Measurements from ENCODE around the gene ME3.
"Not testable (repeated sequence)": the region's sequence is repeated elsewhere in the genome, so short reads cannot be mapped to it uniquely, and the experiment has no call there.

ME3 gene

DNA sequence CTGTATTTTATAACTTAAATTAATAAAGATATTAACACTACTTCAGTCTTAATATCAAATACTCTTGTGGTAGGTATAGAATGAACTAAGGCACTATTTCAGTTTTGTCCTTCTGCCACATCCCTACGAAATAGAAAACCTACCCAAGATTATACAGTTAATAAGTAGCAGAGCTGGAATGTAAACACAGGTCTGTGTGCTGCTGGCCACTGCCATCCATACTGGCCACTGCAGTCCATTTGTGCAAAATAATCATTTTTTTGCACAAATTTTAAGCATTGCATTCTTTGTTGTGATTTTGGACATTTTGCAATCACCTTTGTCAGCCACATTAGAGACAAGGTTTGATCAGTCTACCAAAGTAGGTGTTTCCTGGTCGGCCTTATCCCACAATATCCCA, 91.9 kb downstream of the ME3 start:
- DNase-seq, result no peak

DNA sequence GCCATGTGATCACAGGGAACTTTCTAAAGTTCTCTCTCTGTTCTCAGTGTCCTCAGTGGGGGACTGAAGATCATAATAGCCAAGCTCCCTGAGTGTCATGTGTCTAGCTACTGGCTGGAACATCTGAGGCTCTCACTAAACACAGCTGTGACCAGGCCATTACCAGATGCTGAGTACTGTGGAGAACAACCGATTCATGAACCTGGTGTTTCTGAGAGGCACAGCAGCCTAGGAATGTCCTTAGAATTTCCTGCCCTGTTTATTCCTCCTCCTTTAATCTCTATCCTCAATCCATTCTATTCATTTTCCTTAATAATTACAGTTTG, 93.0 kb downstream of the ME3 start:
- no peak for DNase-seq

- no peak for DNase-seq
These were observed 93.5 kb downstream of the ME3 start for GRCh38 chr11:86578727-86579405.

DNA sequence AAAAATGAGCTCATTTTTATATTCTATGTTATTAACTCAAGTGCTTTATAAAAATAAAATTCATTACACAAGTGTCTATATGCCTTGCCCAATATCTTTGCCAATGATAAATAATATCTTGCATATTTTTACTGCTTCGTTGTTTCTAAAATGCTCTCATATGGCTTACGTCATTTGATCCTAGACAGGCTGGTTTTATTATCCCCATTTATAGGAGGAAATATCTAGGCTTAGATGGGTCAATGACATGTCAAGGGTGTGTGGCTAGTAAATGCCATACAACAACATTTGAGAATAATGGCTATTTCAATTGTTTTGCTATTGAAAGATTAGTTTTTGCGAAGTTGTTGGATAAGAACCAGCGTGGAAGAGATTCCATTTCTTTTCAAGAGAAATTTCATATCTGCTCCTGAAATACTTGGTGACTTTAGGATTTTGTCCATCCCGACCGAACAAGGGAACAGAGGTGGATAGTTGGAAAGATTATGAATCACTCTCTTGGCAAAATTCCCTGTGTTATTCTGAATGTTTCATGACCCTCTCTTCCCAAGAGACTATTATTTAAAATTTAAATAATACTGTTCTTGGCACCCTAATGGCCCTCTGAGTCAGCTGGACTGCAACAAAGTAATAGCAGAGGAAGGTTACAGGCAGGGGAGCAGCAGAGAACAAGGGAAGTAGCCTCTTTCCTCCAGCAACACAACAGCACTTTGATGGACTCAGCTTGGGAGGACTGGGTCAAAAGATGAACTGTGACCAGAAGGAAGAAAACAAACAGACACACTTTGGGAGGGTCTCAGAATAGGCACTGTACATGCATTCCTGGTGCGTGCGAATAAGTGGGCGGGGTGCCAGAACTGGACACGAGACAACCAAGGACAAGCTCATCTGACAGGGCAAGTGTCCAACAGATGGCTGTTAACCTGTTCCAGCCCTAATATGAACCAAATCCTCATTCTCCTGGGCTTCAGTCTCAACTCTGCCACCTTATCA, 94.5 kb downstream of the ME3 start:
- DNase-seq, result no peak

DNA sequence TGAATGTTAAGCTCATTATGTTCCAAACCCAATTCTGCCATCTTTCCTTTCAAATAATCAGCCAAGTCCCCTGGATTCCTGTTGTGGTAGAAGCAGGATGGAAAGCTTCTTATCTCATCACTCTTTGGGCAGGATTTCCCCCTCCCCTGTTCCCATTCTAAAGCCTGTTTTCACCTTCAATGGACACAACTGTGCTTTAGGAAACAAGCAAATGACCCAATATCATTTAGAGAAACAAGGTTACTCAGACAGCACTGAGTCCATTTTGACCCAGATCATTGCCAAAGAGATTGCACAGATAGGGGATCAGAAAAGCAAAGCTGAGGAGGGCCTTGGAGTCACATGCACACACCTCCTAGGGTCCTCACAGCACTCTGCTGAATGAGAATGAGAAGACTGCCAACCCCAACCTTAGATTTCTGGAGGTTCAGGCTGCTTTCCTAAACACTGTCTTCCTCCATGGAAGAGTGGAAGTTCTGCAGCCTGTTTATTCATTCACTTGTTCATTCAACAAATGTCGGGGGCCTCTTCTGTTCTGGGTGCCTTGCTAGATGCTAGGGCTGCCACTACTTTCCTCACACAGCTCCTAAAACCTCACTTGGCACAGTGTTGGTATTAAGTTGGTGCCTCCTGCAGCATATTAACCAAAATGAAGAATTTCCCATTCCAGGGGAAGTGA, 95.3 kb downstream of the ME3 start:
- no peak for DNase-seq

DNA sequence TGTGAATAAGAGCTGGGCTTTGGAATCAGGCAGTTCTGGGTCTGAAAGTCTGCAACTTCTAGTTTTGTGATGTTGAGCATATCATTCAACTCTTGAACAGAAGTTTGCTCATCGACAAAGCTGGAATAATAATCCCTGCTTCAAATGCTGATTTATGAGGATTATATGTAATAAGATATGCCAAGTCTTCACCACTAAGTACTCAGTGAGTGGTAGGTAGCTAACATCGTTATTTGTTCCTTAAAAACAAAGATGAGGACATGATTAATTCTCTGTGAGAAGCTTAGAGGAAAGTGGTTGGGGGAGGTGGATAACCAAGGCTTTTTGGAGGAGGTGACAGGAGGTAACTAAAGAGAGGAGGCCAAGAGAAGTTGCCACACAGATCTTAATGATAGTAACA, 96.5 kb downstream of the ME3 start:
- no peak for DNase-seq

DNA sequence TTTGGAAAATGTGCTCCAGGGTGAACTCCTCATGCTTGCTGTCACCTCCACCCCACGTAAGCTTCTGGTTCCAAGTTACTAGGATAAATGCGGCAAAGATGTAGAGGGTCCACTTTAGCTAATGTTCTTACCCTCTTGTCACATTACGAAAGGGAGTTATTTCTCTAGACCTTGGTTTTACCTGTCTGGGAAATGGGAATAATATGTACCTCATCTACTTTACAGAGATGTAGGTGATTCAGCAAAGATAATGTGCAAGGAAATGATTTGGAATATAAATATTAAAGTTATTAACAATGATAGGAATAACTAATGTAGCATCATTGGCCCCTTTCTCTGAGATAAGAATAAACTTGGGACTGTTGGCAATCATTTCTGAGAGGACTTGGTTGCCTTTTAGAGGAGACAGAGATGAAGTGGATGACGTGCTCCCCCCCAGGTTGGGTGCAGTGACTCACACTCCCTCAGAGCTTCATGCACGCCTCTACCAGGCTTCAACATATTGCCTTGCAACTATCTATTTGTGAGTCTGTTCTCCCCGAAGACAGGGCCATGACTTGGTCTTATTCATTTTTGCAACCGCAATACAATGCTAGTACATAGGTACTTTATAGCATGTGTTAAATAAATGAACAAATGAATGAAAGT, 97.1 kb downstream of the ME3 start:
- DNase-seq, result no peak

DNA sequence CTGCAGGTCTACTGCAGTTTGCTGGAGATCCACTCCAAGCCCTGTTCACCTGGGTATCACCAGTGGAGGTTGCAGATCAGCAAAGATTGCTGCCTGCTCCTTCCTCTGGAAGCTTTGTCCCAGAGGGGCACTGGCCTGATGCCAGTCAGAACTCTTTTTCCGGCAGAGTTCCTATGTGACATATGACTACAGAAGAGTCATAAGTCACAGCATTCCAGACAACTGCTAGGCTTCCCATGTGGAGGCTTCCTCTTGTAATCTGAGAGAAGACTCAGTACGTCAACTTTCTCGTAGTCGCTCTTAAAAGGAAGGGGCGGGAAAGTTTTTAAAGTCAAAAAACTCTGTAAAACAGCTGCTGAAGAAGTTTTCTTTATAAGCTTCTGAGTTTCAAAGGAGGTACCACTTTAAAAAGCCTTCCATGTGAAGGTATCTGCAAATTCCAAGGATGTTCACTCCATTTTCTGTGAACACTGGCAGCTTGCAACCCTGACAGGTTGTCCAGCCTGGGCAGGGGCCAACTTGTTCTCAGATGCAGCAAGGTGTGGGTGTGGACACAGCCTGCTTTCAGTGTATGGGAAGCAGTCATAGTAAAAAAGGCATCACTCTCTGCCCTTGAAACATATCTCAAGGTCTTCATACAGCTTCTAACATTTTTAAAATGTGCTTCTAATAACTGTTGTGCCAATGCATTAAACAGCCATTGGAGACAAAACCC, 97.8 kb downstream of the ME3 start:
- DNase-seq, result no peak

DNA sequence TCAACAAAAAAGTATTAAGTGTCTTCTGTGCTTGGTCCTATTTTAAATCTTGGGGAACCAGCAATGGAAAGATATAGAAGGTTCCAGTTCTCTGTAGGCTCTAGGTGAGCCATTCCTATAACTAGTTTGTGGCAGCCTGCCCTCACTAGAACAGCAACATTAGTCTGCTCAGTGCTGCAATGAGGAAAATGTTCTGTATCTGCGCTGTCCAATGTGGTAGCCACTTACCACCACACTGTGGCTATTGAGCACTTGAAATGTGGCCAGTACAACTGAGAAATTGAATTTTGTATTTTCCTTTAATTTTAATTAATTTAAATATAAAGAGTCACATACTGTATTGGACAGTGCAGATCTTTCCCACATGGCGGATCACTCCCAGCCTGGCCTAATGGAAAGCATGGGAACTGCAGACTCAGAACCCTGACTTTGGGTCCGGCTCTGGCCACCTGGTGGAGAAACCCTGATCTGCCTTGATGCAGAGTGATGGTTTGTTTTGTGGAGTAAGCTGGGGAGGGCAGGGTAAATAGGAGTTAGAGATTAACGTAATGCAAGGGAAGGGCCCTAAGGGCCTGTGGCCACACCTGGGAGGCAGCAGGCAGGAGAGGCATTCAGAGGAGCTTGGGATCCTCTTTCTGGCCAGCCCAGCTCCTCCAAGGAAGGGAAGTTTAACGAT, 101.0 kb downstream of the ME3 start:
- no peak for DNase-seq

- no peak for DNase-seq
These were observed 102.0 kb downstream of the ME3 start for GRCh38 chr11:86570451-86570850.

DNA sequence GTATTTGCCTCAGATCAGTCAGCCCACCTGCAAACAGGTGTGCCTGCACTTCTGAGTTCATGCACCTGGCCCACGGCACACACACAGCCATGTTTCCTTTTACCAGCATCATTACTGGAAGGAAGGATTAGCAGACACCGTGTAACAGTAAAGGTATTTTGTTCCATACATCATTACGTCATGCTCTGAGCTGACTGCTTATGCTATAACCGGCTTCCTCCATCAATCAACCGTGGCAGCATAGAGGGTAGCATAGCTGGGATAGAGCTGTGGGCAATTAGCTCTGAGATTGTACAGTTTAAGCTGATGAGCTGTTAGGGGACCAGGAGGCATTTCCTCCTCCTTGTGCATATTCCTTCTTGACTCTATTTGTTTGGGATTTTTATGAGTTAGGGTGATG, 102.4 kb downstream of the ME3 start:
- DNase-seq, result no peak

DNA sequence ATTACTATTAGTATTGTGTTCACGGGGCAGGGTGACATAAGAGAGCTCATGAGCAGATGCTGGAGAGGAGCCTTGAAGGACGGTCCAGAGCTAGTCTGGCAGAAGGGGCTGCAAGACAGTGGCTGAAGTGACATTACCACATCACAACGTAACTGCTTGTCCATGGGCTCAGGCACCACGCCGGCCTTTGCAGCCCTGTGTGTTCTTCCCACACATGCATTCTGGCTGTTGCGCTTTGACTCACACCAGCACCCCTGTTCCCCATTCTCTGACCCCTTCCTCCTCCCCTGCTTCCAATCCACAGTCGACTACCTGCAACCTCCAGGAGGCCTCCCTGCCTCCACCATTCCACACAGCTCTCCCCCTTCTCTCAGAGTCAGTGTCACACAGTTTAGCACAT, 103.3 kb downstream of the ME3 start:
- DNase-seq, result no peak

- no peak for DNase-seq
These were observed 106.6 kb downstream of the ME3 start for GRCh38 chr11:86565801-86566312.

DNA sequence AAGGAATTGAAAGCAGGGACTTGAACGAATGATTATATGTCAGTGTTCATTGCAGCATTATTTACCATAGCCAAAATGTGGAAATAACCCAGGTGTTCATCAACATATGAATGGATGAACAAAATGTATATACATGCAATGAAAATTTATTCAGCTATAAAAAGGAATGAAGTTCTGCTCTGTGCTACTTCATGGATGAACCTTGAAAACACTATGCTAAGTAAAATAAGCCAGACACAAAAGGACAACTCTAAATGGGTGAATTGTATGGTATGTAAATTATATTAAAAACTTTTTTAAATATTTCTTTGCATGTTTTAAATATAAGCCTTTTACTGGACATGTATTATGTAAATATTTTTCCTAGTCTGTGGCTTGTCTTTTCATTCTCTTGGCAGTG, 107.0 kb downstream of the ME3 start:
- no peak for DNase-seq

- not testable (repeated sequence) for DNase-seq
These were observed 109.6 kb downstream of the ME3 start for GRCh38 chr11:86562842-86563241.

DNA sequence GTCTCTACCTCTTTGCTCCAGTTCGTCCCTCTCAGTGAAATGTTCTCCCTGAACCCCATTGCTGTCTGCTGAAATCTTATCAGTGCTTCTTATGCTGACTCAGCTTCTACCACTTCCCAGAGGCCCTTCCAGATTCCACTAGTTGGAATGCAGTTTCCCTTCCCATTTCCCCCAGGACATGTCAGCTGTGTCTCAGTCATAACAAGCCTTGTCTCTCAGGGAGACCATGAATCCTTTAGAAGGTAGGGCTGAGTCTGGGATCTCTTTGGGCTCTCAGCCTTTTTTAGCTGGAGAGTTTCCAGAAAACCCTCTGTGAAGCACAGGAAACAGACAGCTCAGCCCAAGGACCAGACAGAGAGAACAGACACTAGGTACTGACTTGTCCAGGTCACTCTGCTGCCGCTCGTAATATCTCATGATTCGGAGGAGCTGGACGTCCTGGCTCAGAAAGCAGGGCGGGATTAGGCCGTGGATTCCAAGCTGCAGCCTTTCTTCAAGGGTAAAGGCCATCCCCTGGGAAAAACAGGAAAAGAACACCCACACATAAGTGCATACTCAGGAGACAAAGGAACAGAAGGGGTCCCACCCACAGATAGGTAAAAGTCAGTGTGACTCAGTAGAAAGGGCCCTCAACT, 113.0 kb downstream of the ME3 start:
- DNase-seq, result no peak

DNA sequence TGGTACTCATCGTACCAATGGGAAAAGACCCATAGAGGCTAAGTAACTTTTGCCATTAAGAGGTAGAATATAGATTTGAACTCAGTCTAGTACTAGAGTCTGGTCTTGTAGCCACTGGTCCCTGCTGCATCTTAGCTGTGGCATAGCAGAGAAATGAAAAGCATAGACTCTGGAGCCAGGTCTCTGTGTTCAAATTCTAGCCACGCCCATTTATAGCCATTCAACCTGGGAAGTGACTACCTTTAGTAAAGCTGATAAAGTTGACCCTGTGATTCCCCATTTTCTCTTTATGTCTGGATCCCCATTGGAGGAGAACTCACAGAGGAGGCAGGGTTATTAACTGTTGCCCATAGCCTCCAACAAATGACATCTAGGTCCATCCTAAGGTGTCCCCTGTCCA, 113.6 kb downstream of the ME3 start:
- no peak for DNase-seq

DNA sequence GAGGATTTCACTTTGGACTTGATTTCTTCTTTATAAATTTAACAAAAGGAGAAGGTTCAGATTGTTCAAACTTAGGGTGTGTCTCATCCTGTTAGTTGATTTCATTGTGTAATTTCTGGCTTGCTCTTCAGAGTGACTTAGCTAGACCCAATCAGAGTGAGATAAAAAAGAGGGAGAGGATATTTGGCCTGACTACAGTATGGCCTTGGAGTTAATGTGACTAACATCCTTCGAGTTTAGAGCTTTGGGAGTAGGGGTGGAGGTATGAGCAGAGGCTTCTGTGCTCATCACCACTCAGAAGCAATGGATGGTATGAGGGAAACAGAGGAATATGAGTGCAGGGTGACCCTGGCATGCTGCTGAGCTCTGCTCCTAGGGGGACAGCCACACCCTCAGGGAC, 114.2 kb downstream of the ME3 start:
- DNase-seq, result no peak

DNA sequence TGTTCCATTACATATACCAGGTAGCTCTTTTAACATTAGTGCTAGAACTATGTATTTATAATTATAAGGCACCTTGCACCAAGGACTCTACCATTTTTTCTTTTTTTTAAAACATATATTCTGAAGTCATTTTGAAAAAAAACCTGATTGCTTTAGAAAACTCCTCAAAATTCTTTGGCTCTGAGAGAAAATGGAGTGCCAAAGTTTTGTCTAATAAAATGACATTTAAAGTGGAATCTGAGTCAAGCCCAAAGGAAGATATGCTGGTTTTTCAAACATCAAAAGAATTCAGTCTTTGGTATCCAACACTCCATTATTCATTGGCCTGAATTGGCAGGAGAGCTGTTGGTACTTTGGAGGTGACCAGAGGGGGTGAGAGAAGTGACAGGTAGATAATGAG, 116.5 kb downstream of the ME3 start:
- no peak for DNase-seq

DNA sequence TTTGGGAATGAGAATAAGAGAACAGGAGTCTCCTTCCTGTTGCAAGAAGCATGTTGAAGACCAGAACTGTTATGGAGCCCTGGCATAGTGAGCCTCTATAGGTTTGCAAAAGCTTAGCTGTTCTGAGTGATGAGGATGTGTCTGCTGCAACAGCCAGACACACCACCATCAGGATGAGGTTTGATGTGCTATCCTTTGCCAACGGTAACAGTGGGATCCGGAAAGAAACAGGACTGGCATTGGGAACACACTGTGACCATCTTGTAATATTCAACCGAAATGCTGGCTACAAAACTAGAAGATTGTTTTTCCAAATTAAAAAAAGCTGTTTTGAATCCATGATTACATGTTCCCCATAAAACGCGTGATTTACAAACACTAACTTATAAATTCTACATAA, 117.0 kb downstream of the ME3 start:
- no peak for DNase-seq

GRCh38 chr11:86553265-86553664, 119.2 kb downstream of the ME3 start:
- no peak for DNase-seq

Data from activated CD4-positive, alpha-beta T cell treated with anti-CD3 and anti-CD28 coated beads, Interleukin-2, amount 50 U/mL, for 4 hours (primary cell).